Stimulated activated CD8-positive, alpha-beta memory T cell treated with anti-CD3 and anti-CD28 coated beads, Interleukin-2, amount 100 ng/mL, for 48 hours (primary cell): Measurements from ENCODE around the gene TYMP.
"Not testable (repeated sequence)": the region's sequence is repeated elsewhere in the genome, so short reads cannot be mapped to it uniquely, and the experiment has no call there.

Source experiments
- DNase-seq, 2 donors: peaks; one replicate each; pipeline ENCODE4 v3.0.0-alpha.2; 2020; ENCODE audit warnings: low read depth in 2 of 2

Gene TYMP

DNA sequence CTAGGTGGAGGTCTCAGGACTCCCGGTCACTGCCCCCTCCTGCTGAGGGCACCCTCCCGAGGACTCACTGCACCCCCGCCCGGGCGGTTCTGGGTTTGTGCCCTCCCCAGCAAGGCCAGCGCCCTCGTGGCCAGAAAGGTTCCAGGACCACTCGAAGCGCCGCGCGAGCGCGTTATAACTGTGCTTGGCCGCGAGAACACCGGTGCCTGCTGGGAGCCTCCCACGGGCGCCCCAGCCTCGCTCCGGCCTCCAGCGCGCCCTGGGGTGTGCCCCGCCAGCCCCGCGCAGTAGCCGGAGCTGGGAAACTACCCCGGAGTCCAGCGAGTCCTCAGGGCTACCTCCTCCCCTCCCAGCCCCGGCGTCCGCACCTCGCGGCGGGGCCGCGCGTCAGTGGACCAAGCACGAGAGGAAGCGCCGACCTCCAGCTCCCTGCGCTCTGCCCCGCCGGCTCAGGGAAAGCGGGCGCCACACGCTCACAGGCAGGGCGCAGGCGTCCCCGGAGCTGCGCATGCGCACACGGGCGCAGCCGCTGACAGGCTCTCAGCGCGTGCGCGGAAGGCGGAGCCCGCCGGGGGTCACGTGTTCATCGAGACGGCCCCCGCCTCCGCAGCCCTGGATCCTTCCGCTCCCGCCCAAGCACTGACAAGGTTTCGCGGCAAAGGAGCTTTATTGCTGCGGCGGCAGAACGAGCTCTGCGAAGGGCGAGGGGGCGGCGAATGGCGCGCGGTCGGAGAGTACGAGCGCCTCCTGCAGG, 4.5 kb downstream of the TYMP start, which contains the start of gene SCO2:
Gene SCO2, minus strand, starts transcription at position 495 of the 754 bp plus-strand sequence. CDS start 1,187 bp downstream, outside the sequence.
- DNase-seq = peak; percentile 97 to 98

DNA sequence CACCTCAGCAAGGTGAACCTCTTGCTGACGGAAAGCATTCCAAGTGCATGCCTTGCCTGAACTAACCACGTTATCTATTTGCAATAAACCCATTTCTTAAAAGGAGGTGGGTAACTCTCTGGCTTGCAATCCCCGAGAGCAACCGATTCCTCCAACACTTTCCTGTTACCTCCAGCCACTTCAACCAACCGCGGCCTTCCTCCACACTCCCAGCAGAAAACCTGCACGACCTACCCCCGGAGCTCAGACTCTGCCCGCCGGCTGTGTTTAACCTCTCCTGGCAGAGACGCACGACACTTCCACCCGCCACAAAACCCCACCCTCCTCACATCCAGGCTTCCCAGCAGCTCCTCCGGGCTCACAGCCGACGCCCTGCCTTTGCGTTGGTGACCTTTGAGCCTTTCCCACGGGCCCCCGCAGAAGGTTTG, 5.1 kb downstream of the TYMP start:
- DNase-seq = no peak

GRCh38 chr22:50523806-50524675, 5.8 kb downstream of the TYMP start:
- no peak for DNase-seq

DNA sequence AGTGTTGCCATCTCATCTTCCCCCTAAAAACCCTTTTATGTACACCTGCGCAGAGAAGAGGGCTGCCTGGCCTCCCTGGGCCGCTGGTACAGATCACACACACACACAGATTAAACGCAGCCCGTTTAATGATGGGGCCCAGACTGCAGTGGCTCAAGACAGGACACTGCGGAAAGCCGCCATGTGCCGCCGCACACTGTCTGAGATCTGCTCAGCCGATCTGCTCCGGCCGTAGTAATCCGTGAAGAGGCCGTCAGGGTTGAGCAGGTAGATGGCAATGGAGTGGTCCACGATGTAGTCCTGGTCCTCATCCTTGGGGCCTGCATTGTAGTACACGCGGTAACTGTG, 6.4 kb downstream of the TYMP start:
- no peak for DNase-seq

DNA sequence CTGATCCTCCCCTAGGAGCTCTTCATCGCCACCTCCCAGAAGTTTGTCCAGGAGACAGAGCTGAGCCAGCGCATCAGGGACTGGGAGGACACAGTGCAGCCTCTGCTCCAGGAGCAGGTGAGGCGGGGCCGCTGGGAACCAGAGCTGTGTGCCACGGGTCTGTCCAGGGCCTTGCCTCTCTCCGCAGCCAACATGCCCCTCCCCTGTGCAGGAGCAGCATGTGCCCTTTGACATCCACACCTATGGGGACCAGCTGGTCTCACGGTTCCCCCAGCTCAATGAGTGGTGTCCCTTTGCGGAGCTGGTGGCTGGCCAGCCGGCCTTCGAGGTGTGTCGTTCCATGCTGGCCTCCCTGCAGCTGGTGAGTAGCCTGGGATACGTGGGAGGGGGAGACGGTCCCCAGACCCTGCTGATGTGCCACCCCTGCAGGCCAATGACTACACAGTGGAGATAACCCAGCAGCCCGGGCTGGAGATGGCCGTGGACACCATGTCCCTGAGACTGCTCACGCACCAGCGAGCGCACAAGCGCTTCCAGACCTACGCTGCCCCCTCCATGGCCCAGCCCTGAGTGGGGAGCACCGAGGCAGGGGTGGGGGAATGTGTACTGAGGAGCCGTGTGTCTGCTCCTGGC, 6.9 kb downstream of the TYMP start:
- DNase-seq = no peak

DNA sequence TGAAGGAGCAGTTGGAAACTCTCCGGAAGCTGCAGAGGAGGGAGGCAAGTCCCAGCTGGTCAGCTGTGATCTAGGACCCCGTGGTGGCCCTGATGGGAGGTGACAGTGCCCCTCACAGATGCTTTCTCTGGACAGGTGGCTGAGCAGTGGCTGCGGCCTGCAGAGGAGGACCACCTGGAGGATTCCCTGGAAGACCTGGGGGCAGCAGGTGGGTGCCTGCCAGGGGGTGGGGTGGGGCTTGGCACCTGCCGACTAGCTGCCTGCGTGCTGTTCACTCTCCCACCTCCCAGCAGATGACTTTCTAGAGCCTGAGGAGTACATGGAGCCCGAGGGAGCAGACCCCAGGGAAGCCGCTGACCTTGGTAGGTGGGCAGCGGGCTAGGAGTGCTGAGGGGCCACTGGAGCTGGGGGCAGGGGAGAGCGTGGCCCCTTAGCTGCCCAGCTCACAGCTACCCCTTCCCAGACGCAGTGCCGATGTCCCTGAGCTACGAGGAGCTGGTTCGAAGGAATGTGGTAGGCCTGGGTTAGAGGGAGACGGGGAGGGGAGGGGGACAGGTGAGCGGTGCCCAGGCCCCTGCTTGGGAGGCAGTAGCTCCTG, 7.5 kb downstream of the TYMP start:
- DNase-seq = no peak

GRCh38 chr22:50521710-50522109, 8.1 kb downstream of the TYMP start:
- no peak for DNase-seq

DNA sequence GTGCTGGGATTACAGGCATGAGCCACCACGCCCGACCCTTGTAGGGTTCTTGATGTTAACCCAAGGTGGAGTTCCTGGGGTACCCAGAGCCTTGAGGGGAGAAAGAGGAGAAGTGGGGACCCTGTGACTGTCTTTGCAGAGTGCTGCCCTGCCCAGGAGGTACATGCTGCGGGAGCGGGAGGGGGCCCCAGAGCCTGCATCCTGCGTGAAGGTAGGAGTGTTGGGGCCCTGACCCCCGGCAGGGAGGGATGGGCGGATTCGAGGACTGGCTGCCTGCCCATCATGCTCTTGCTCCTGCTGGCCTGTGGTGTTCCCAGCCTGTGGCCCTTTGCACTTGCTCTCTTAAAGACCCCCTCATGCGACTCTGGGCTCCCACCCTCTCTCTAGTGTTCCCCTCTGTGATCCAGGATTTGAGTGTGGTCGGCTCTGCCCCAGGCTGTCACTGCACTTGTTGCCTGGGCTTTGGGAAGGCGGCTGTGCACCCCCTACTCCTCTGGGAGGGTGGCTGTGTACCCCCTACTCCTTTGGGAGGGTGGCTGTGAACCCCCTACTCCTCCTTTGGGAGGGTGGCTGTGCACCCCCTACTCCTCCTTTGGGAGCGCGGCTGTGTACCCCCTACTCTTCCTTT, 8.9 kb downstream of the TYMP start:
- DNase-seq = no peak

DNA sequence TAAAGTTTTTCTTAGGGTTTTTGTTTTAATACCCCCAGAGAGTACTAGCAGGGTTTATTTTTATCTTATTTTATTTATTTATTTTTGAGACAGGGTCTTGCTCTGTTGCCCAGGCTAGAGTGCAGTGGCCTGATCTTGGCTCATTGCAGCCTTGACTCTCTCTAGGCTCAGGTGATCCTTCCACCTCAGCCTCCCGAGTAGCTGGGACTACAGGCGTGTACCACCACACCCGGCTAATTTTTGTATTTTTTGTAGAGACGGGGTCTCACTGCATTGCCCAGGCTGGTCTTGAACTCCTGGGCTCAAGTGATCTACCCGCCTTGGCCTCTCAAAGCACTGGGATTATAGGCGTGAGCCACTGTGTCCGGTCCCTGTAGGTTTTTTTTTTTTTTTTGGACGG, 9.6 kb downstream of the TYMP start:
- DNase-seq = not testable (repeated sequence)

GRCh38 chr22:50519151-50519550, 10.7 kb downstream of the TYMP start:
- DNase-seq = no peak

DNA sequence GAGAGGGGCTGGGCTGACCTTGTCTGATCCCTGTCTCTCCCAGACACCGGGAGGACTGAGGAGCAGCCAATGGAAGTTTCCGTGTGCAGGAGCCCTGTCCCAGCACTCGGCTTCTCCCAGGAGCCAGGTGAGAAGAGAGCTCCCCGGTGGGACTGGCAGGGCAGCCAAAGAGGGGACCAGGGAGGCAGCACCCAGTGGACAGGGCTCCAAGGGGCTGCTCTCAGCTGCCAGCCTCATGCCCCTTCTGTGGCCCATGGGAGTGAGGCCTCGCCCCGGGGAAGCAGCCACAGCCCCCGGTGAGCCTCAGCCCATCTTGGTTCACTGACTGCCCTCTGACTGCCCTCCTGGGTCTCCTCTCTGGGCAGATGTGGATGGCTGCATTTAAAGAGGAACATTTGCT, 11.2 kb downstream of the TYMP start:
- no peak for DNase-seq

- no peak for DNase-seq
Measured at GRCh38 chr22:50517495-50518260, 12.1 kb downstream of the TYMP start.

DNA sequence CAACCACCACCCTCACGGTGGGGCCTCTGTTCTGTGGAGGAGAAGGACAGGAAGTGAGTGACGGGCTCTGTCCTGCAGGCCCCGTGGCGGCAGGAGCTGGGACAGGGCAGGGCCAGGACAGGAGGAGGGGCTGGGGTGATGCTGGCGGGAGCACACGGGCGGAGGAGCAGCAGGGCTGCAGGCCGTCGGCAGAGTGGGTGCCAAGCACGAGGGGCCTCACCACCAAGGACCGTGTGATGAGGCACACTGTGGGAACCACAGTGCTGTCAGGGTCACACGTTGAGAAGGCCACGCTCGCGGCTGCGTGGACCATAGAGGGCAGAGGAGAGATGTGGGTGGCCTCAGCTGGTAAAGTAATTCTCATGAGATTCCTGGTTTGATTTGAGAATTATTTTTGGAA, 12.9 kb downstream of the TYMP start:
- DNase-seq = no peak

- no peak for DNase-seq
Measured at GRCh38 chr22:50516068-50516467, 13.7 kb downstream of the TYMP start.

DNA sequence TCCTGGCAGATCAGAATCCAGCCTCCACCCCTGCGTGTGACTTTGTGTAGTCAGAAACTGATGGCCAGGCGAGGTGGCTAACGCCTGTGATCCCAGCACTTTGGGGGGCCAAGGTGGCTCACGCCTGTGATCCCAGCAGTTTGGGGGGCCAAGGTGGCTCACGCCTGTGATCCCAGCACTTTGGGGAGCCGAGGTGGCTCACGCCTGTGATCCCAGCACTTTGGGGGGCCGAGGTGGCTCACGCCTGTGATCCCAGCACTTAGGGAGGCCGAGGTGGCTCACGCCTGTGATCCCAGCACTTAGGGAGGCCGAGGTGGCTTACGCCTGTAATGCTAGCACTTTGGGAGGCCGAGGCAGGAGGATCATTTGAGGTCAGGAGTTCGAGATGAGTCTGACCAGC, 16.6 kb downstream of the TYMP start:
- no peak for DNase-seq

DNA sequence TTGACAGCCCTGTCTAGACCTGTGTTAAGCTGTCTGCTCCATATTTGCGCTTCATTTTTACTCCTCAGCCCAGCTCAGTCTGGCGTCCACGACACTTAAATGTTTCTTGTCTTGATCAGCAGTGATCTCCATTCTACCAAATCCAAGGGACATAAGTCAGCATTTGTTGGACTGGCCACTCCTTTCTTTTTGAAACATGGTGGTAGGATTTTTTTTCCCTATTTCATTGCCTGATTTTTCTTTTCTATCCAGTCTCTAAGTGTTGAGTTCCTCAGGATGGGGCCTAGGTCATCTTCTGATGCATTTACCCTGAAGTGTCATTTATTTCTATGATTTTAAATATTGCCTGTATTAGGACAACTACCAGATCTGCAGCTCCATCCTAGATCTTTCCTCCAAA, 20.9 kb downstream of the TYMP start:
- no peak for DNase-seq

DNA sequence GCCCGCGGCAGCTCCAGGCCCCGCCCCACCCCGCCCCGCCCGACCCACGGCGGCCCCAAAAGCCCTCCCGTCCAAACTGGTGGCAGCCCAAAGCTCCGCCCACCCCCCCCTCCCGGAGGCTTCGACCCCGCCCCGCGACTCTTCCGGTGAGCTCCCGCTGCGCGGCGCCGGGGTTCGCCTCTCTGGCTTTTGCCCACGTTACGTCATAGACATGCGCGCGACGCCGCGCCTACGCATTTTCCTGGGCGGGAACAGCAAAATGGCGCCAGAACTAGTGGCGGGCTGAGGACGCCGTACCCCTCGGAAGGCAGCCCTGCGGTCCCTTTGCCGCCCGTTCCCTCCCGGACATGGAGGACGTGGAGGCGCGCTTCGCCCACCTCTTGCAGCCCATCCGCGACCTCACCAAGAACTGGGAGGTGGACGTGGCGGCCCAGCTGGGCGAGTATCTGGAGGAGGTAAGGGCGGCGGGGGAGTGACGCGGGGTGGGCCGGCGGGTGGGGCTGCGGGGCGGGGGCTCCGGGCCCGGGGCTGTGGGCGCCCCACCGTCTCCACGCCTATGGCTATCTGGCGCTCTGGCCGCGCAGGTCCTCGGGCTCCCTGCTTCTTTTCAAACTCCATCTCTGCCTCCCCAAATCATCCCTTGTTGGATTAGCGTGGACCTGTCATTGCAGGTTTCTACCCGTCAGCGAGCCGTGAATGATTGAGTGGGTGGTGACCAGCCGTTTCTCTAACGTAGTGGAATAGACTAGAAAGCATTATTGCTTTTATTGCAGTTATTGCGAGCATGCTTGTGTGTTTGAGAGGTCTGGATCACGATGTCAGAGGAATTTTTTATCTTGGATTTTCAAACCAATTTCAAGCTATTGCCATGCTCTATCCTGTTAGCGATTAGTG, 21.6 kb downstream of the TYMP start, which contains the start of gene NCAPH2:
Gene NCAPH2, plus strand, starts transcription at position 234 of the 894 bp plus-strand sequence. Its CDS starts 114 bp downstream, at position 348.
- peak; percentile 98 for DNase-seq

DNA sequence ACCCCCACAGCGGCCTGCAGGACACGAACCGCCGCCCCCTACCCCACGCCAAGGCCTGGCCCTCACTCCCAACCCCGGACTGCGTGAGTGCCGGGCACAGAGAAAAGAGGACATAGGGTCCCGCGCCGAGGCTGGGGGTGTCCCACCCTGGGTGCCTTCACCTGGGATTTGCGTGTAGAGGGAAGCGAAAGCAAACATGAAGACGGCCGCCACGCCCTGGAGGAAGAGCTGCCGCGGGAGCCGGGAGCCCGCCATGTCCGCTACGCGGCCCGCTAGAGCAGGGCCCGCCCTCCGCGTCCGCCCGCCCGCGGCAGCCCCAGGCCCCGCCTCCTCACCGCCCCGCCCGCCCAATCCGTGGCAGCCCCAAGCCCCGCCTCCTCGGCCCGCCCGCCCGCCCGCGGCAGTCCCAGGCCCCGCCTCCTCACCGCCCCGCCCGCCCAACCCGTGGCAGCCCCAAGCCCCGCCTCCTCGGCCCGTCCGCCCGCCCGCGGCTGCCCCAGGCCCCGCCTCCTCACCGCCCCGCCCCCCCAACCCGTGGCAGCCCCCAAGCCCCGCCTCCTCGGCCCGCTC, 22.3 kb downstream of the TYMP start, which contains the start of gene LMF2:
Gene LMF2, minus strand, starts transcription at position 282 of the 570 bp plus-strand sequence. Its CDS starts 27 bp downstream, at position 255.
- DNase-seq = peak; percentile 90 to 94
